ENCODE data around the gene PTCD2. TPM values are rescaled to one million over a fixed set of nuclear protein-coding genes. Genes with fewer than 3 reads are reported as not detected.

Gene PTCD2
- total RNA-seq, 1 experiment from 2014 or later, result 13.0 TPM

DNA sequence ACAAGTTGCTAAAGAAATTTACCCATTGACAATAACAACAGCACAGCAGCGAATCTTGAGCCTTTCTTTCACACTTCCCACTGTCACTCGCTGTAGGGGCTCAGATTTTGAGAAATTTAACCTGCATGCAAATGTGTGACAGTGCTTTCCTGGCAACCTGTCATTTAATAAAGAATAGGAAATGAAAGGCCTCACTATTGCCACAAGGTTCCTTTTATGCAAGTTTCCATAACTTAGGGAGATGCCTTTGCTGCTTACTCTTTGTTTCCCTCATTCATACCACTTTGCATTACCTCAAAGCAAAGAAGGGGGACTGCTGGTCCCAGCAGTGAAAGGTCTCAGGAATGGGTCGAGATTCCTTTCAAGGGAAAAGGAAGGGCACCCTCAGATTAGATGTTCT, 49.5 kb downstream of the PTCD2 start (continued):
- TF ChIP-seq, protein P1, sequence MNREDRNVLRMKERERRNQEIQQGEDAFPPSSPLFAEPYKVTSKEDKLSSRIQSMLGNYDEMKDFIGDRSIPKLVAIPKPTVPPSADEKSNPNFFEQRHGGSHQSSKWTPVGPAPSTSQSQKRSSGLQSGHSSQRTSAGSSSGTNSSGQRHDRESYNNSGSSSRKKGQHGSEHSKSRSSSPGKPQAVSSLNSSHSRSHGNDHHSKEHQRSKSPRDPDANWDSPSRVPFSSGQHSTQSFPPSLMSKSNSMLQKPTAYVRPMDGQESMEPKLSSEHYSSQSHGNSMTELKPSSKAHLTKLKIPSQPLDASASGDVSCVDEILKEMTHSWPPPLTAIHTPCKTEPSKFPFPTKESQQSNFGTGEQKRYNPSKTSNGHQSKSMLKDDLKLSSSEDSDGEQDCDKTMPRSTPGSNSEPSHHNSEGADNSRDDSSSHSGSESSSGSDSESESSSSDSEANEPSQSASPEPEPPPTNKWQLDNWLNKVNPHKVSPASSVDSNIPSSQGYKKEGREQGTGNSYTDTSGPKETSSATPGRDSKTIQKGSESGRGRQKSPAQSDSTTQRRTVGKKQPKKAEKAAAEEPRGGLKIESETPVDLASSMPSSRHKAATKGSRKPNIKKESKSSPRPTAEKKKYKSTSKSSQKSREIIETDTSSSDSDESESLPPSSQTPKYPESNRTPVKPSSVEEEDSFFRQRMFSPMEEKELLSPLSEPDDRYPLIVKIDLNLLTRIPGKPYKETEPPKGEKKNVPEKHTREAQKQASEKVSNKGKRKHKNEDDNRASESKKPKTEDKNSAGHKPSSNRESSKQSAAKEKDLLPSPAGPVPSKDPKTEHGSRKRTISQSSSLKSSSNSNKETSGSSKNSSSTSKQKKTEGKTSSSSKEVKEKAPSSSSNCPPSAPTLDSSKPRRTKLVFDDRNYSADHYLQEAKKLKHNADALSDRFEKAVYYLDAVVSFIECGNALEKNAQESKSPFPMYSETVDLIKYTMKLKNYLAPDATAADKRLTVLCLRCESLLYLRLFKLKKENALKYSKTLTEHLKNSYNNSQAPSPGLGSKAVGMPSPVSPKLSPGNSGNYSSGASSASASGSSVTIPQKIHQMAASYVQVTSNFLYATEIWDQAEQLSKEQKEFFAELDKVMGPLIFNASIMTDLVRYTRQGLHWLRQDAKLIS (CRISPR knock-in tag; IDR thresholded peaks at IDR 0.05; ENCODE audit: borderline replicate concordance), result no peak

DNA sequence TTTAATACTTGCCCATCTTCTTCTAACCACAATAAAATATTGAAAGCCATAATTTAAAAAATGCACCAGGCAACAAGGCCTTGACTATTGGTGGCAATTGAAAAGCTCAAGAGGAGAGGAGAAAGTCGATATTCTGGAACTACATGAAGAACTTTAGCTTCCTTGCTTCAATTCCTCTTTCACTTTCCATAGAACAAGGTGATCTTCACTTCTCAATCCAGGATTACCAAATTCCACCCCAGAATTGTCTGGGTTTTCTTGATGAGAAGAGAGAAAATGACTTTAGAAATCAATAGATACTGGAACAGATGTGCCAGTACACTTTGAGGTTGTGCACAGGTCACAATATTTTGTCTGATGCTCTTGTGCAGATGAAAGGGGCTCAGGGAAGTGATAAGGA, 52.2 kb downstream of the PTCD2 start:
- no peaks in the 10 kb centered on the region; the same call in 1 of the 2 replicates for H3K9me3 Mint-ChIP-seq
- H3K36me3 Mint-ChIP-seq, result no peaks in the 10 kb centered on the region
- ATAC-seq (no peak), DNase-seq (ENCODE audit: low spot score) (no peak)
- POLR2A ChIA-PET, result no interaction called here
- H3K4me1 Mint-ChIP-seq, result peaks cover 16% of the 10 kb centered on the region
- no peak overlapping the region for H3K27ac Mint-ChIP-seq
- TF ChIP-seq, protein P2, sequence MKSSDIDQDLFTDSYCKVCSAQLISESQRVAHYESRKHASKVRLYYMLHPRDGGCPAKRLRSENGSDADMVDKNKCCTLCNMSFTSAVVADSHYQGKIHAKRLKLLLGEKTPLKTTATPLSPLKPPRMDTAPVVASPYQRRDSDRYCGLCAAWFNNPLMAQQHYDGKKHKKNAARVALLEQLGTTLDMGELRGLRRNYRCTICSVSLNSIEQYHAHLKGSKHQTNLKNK (CRISPR knock-in tag; IDR thresholded peaks at IDR 0.05), result no peak
- TF ChIP-seq NR3C1 (CRISPR knock-in tag; conservative IDR thresholded peaks at IDR 0.05; ENCODE audit: low read depth) (no peak), TP53 (CRISPR knock-in tag; IDR thresholded peaks at IDR 0.05) (no peak)
- CTCF ChIA-PET, result no interaction called here
- peaks cover 4% of the 10 kb centered on the region; the same call in 1 of the 2 replicates for H3K27me3 Mint-ChIP-seq (ENCODE audit: low read depth)
- H3K4me3 Mint-ChIP-seq, result no peak overlapping the region

DNA sequence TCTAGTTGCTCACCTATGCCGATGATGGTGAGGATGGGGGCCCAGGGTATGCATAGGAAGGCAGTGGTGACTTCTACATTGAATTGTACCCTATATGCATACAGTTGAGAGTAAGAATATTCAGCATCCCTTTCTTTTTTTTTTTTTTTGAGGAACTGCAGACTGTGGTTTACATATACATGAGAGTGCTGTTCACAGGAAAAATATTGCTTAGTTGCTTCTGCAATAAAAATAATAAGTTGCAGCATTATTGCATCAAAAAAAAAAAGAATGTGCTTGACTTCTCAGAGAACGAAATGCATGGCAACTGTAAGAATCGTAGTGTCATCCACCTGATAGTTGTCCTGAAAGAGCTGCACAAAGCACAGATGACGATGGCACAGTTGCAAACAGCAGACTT, 52.8 kb downstream of the PTCD2 start:
- POLR2A ChIA-PET, result no interaction called here

DNA sequence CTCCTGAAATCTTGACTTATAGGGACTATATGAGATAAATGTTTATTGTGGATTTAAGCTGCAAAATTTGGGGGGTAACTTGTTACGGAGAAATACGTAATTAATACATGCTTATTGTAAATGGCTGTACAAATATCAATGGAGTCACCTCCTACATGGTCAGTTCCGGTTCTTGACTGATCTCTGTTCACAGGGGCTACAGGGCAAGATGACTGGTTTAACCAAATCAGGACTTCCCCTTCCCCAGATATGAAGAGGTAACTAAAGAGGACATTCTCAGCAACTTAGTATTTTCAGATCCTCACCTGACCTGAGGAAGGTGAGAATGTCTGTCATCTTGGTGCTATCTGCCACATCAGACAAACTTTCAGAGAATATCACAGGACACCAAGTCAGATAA, 54.7 kb downstream of the PTCD2 start:
- Mint-ChIP-seq H3K4me1 (peaks cover 11% of the 10 kb centered on the region), H3K27me3 (ENCODE audit: low read depth) (peaks cover 4% of the 10 kb centered on the region; the same call in 1 of the 2 replicates), H3K4me3 (no peak overlapping the region), H3K9me3 (no peaks in the 10 kb centered on the region; the same call in 1 of the 2 replicates), H3K36me3 (no peaks in the 10 kb centered on the region), H3K27ac (no peak overlapping the region)
- CTCF ChIA-PET, result no interaction called here
- POLR2A ChIA-PET, result no interaction called here
- no peak for ATAC-seq
- DNase-seq (ENCODE audit: low spot score), result no peak
- TF ChIP-seq OVOL2 (CRISPR knock-in tag; IDR thresholded peaks at IDR 0.05; ENCODE audit: borderline replicate concordance), result no peak
- TF ChIP-seq, protein P3, sequence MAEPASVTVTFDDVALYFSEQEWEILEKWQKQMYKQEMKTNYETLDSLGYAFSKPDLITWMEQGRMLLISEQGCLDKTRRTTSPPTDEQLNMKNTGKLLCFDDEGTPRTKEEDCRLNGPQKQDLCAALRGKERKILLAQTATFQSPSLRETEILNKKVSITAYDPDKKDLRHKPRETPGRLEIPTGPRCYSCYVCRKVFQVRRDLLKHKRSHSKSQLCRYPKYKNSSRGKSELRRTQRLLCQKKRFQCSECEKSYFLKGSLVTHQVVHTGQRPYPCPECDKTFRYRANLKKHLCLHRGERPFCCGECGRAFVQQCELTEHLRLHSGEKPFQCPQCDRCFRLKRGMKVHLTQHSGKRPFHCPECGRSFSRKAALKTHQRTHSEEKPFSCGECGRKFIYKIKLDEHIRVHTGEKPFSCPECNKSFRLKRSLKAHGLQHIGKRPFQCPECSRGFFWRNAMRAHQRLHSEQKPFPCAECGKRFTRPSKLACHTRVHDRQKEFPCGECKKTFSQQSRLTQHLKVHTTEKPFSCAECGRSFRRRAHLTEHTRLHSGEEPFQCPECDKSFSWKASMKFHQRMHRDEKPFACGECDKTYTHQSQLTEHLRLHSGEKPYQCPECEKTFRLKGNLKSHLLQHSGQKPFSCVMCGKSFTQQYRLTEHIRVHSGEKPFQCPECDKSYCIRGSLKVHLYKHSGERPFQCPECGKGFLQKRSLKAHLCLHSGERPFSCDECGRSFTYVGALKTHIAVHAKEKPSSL (CRISPR knock-in tag; conservative IDR thresholded peaks at IDR 0.05), result no peak
- no peak for TF ChIP-seq SP1 (CRISPR knock-in tag; conservative IDR thresholded peaks at IDR 0.05)
- TF ChIP-seq MXD4 (CRISPR knock-in tag; IDR thresholded peaks at IDR 0.05; ENCODE audit: borderline replicate concordance), result no peak
- TF ChIP-seq TP53 (CRISPR knock-in tag; IDR thresholded peaks at IDR 0.05), result no peak
- TF ChIP-seq ZNF263 (CRISPR knock-in tag; IDR thresholded peaks at IDR 0.05; ENCODE audit: low read depth), result no peak
- TF ChIP-seq, protein P4, sequence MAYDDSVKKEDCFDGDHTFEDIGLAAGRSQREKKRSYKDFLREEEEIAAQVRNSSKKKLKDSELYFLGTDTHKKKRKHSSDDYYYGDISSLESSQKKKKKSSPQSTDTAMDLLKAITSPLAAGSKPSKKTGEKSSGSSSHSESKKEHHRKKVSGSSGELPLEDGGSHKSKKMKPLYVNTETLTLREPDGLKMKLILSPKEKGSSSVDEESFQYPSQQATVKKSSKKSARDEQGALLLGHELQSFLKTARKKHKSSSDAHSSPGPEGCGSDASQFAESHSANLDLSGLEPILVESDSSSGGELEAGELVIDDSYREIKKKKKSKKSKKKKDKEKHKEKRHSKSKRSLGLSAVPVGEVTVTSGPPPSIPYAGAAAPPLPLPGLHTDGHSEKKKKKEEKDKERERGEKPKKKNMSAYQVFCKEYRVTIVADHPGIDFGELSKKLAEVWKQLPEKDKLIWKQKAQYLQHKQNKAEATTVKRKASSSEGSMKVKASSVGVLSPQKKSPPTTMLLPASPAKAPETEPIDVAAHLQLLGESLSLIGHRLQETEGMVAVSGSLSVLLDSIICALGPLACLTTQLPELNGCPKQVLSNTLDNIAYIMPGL (CRISPR knock-in tag; IDR thresholded peaks at IDR 0.05), result no peak
- no peak for TF ChIP-seq ZNF121 (CRISPR knock-in tag; IDR thresholded peaks at IDR 0.05)
- TF ChIP-seq ELF4 (CRISPR knock-in tag; IDR thresholded peaks at IDR 0.05; ENCODE audit: low read depth), result no peak
- TF ChIP-seq, protein P5, sequence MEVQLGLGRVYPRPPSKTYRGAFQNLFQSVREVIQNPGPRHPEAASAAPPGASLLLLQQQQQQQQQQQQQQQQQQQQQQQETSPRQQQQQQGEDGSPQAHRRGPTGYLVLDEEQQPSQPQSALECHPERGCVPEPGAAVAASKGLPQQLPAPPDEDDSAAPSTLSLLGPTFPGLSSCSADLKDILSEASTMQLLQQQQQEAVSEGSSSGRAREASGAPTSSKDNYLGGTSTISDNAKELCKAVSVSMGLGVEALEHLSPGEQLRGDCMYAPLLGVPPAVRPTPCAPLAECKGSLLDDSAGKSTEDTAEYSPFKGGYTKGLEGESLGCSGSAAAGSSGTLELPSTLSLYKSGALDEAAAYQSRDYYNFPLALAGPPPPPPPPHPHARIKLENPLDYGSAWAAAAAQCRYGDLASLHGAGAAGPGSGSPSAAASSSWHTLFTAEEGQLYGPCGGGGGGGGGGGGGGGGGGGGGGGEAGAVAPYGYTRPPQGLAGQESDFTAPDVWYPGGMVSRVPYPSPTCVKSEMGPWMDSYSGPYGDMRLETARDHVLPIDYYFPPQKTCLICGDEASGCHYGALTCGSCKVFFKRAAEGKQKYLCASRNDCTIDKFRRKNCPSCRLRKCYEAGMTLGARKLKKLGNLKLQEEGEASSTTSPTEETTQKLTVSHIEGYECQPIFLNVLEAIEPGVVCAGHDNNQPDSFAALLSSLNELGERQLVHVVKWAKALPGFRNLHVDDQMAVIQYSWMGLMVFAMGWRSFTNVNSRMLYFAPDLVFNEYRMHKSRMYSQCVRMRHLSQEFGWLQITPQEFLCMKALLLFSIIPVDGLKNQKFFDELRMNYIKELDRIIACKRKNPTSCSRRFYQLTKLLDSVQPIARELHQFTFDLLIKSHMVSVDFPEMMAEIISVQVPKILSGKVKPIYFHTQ (CRISPR knock-in tag; IDR thresholded peaks at IDR 0.05), result no peak
- no peak for TF ChIP-seq SMAD3 (CRISPR knock-in tag; IDR thresholded peaks at IDR 0.05; ENCODE audit: borderline replicate concordance)

More for the DNA sequence above, 52.8 kb downstream of the PTCD2 start:
- Mint-ChIP-seq H3K27ac (no peak overlapping the region), H3K4me1 (peaks cover 16% of the 10 kb centered on the region), H3K4me3 (no peak overlapping the region), H3K36me3 (no peaks in the 10 kb centered on the region), H3K9me3 (no peaks in the 10 kb centered on the region; the same call in 1 of the 2 replicates), H3K27me3 (ENCODE audit: low read depth) (peaks cover 4% of the 10 kb centered on the region; the same call in 1 of the 2 replicates)
- TF ChIP-seq ZNF423 (CRISPR knock-in tag; IDR thresholded peaks at IDR 0.05) (no peak), JAZF1 (CRISPR knock-in tag; IDR thresholded peaks at IDR 0.05) (no peak)
- TF ChIP-seq, protein P6, sequence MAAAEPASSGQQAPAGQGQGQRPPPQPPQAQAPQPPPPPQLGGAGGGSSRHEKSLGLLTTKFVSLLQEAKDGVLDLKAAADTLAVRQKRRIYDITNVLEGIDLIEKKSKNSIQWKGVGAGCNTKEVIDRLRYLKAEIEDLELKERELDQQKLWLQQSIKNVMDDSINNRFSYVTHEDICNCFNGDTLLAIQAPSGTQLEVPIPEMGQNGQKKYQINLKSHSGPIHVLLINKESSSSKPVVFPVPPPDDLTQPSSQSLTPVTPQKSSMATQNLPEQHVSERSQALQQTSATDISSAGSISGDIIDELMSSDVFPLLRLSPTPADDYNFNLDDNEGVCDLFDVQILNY (CRISPR knock-in tag; IDR thresholded peaks at IDR 0.05), result no peak
- TF ChIP-seq, protein P7, sequence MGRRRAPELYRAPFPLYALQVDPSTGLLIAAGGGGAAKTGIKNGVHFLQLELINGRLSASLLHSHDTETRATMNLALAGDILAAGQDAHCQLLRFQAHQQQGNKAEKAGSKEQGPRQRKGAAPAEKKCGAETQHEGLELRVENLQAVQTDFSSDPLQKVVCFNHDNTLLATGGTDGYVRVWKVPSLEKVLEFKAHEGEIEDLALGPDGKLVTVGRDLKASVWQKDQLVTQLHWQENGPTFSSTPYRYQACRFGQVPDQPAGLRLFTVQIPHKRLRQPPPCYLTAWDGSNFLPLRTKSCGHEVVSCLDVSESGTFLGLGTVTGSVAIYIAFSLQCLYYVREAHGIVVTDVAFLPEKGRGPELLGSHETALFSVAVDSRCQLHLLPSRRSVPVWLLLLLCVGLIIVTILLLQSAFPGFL (CRISPR knock-in tag; IDR thresholded peaks at IDR 0.05; ENCODE audit: borderline replicate concordance), result no peak
- DNase-seq (ENCODE audit: low spot score) (no peak), ATAC-seq (no peak)
- CTCF ChIA-PET, result no interaction called here
